Esophagus muscularis mucosa (tissue), 4 donors: ENCODE measurements around the gene APOM. TPM values are rescaled to one million over a fixed set of nuclear protein-coding genes. Genes with fewer than 3 reads are reported as not detected.

Experiments used
- DNase-seq: peaks from one replicate; pipeline ENCODE4 v3.0.0-alpha.2; 2017; ENCODE audit errors: extremely low spot score
- H3K27ac ChIP-seq, 4 donors: fragments of 200-600 bp; sonication (generic); replicated peaks in 1 of 4; 1 replicate in 3 of 4; 2 replicates in 1 of 4; pipeline ENCODE4 v1.5.1; 2016 to 2019; ENCODE audit warnings: mild to moderate bottlenecking in 1 of 4
- H3K27me3 ChIP-seq, 4 donors: fragments of 200-600 bp; sonication (generic); one replicate each; pipeline versions ENCODE4 v1.5.1 to v1.6.0; 2016 to 2019
- H3K36me3 ChIP-seq, 4 donors: fragments of 200-600 bp; sonication (generic); one replicate each; pipeline ENCODE4 v1.5.1; 2016 to 2019
- H3K4me1 ChIP-seq, 4 donors: fragments of 200-600 bp; sonication (generic); one replicate each; pipeline ENCODE4 v1.5.1; 2016 to 2019
- H3K4me3 ChIP-seq, 4 donors: fragments of 200-600 bp; sonication (generic); 1 replicate in 2 of 4; 2 replicates in 2 of 4; pipeline ENCODE4 v1.5.1; 2016 to 2019; ENCODE audit warnings: mild to moderate bottlenecking in 4 of 4, moderate library complexity in 1 of 4
- H3K9me3 ChIP-seq, 4 donors: fragments of 200-600 bp; sonication (generic); 1 replicate in 3 of 4; 2 replicates in 1 of 4; pipeline ENCODE4 v1.5.1; 2016 to 2019
- CTCF ChIP-seq, 3 experiments: fragments of 200-600 bp in 2 of 3; fragments of 450-650 bp in 1 of 3; sonication (generic) in 2 of 3; IDR thresholded peaks; one replicate each; pipeline ENCODE4 v1.5.1; 2017 to 2019; ENCODE audit warnings: antibody characterized with exemption in 3 of 3, mild to moderate bottlenecking in 2 of 3, moderate library complexity in 1 of 3
- EP300 ChIP-seq: sonication (generic); formaldehyde crosslinking; IDR thresholded peaks from one replicate; pipeline ENCODE4 v1.6.1; 2017; ENCODE audit warnings: antibody characterized with exemption
- POLR2A ChIP-seq: fragments of 450-650 bp; IDR thresholded peaks from one replicate; pipeline ENCODE4 v1.6.1; 2017; ENCODE audit warnings: antibody characterized with exemption, moderate library complexity, mild to moderate bottlenecking, low read depth
- POLR2AphosphoS5 ChIP-seq, 2 donors: sonication (generic); formaldehyde crosslinking; IDR thresholded peaks; one replicate each; pipeline ENCODE4 v1.6.1; 2017; ENCODE audit warnings: antibody characterized with exemption in 2 of 2
- whole genome bisulfite sequencing: methylation state at CpG from one replicate; pipeline ENCODE4 v1.1.5; 2018; 5-methylcytosine and 5-hydroxymethylcytosine counted together
- intact Hi-C: fragments of 100-400 bp; cut with DNase I; formaldehyde crosslinking; loops from one replicate; pipeline ENCODE4 v1.15.1; 2023
- total RNA-seq, 4 donors: library from RNA; depleted of rRNA; stranded (reverse); fragments of >200 nt; gene quantifications; one replicate each; pipeline versions ENCODE4 v1.1.0 to v1.2.1, GENCODE V29; 2016

APOM gene
- total RNA-seq, 4 donors from 2014 or later, result 1.5 to 3.3 (median 2.0) TPM

GRCh38 chr6:31639449-31639861, 16.2 kb upstream of the APOM start:
- DNase-seq, result no peak
- Histone ChIP-seq H3K9me3 (no peaks in the 10 kb centered on the region), H3K27ac (no peak overlapping the region), H3K4me3 (no peak overlapping the region), H3K4me1 (no peaks in the 10 kb centered on the region), H3K36me3 (peaks cover 97 to 100% (median 99%) of the 10 kb centered on the region in 4 donors), H3K27me3 (no peaks in the 10 kb centered on the region)
- TF ChIP-seq POLR2A, result no peak
- no peak for TF ChIP-seq EP300
- intact Hi-C loops, result no loop called here
- WGBS, result 49% methylated on average over 4 of the region's 10 CpGs

GRCh38 chr6:31640612-31641011, 15.1 kb upstream of the APOM start:
- no peak overlapping the region for H3K27ac ChIP-seq
- no peaks in the 10 kb centered on the region for H3K27me3 ChIP-seq
- H3K4me3 ChIP-seq, result no peak overlapping the region
- H3K9me3 ChIP-seq, result no peaks in the 10 kb centered on the region
- intact Hi-C loops, result no loop called here
- peaks cover 97 to 100% (median 100%) of the 10 kb centered on the region in 4 donors for H3K36me3 ChIP-seq
- no peak for DNase-seq
- 93% methylated on average over 6 of the region's 6 CpGs for WGBS
- TF ChIP-seq EP300, result no peak
- no peaks in the 10 kb centered on the region for H3K4me1 ChIP-seq

- H3K27ac ChIP-seq, result no peak overlapping the region
- no peak overlapping the region for H3K4me3 ChIP-seq
- no peak for DNase-seq
- TF ChIP-seq POLR2AphosphoS5 (IDR thresholded peaks at IDR 0.05) (no peak), EP300 (no peak), POLR2A (no peak), CTCF (IDR thresholded peaks at IDR 0.05) (no peak)
- H3K4me1 ChIP-seq, result no peaks in the 10 kb centered on the region
- peaks cover 97 to 100% (median 100%) of the 10 kb centered on the region in 4 donors for H3K36me3 ChIP-seq
- intact Hi-C loops, result no loop called here
- no peaks in the 10 kb centered on the region for H3K9me3 ChIP-seq
- H3K27me3 ChIP-seq, result no peaks in the 10 kb centered on the region
- 81% methylated on average over 4 of the region's 4 CpGs for WGBS
These were observed 14.3 kb upstream of the APOM start for GRCh38 chr6:31641370-31641769.

GRCh38 chr6:31642798-31643570, 12.7 kb upstream of the APOM start:
- Histone ChIP-seq H3K9me3 (no peaks in the 10 kb centered on the region), H3K27ac (no peak overlapping the region), H3K36me3 (peaks cover 95 to 100% (median 99%) of the 10 kb centered on the region in 4 donors), H3K4me1 (no peaks in the 10 kb centered on the region), H3K27me3 (no peaks in the 10 kb centered on the region), H3K4me3 (no peak overlapping the region)
- WGBS, result 90% methylated on average over 5 of the region's 6 CpGs
- TF ChIP-seq CTCF (IDR thresholded peaks at IDR 0.05), result no peak
- TF ChIP-seq POLR2A, result no peak
- TF ChIP-seq EP300, result no peak
- TF ChIP-seq POLR2AphosphoS5 (IDR thresholded peaks at IDR 0.05), result no peak
- no peak for DNase-seq
- intact Hi-C loops, result no loop called here

- TF ChIP-seq EP300 (no peak), POLR2AphosphoS5 (IDR thresholded peaks at IDR 0.05) (no peak), POLR2A (no peak), CTCF (IDR thresholded peaks at IDR 0.05) (no peak)
- Histone ChIP-seq H3K27me3 (no peaks in the 10 kb centered on the region), H3K27ac (no peak overlapping the region), H3K36me3 (peaks cover 95 to 100% (median 99%) of the 10 kb centered on the region in 4 donors), H3K9me3 (no peaks in the 10 kb centered on the region), H3K4me3 (no peak overlapping the region), H3K4me1 (no peaks in the 10 kb centered on the region)
- WGBS, result 92% methylated on average over 9 of the region's 17 CpGs
- DNase-seq, result no peak
- intact Hi-C loops, result no loop called here
These were observed 11.8 kb upstream of the APOM start for GRCh38 chr6:31643818-31644454.
